ENCODE measurements around the gene PLCXD1.
"Not testable (repeated sequence)": the region's sequence is repeated elsewhere in the genome, so short reads cannot be mapped to it uniquely, and the experiment has no call there.

The PLCXD1 gene

DNA sequence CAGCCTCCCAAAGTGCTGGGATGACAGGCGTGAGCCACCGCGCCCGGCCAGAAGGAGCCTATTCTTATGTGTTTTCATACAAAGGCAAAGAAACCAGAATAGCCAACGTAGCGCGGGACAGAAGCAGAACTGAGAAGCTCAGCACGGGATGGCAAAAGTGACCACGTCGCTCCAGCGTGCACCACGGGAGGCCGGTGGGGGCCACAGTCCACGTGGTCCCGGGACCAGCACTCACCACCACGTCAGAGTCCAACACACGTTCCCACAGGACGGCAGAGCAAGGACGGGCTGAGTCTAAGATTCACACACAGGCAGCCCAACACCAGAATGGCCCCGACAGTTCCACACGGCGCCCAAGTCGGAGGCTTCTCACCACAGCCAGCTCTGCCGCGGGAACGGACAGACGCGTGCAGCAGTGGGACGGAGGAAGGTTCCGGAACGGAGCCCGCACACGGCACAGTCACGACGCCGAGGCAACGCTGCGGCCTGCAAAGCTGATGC lies 56.2 kb downstream of the PLCXD1 start:
- no peak for DNase-seq

GRCh38 chrX:338281-338835 lies 57.2 kb downstream of the PLCXD1 start:
- no peak for DNase-seq

DNA sequence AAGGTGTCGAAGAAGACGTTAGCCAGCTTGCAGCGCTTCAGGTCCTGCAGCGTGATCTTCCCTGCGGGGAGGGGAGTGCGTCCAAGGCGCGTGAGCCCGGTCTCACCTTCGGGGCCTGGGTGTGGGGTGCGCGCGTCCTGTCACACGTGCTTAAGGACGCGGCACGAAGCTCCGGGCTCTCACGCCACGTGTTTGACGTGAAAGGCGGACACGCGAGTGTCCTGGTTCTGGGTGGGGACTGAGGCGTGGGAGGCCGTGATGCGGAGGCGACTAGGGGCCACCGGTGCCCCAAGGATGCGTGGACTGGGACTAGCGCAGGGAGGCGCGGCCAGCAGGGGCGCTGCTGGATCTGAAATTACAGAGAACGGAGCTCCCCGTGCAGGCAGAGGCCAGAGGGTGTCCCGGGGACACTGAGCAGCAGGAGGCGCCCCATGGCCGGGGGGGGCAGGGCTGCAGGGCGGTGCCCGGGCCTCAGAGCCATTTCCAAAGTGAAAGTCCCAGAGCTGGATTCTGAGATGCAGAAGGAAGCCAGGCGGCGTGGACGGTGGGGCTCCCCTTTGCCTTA lies 57.7 kb downstream of the PLCXD1 start:
- DNase-seq, result no peak

DNA sequence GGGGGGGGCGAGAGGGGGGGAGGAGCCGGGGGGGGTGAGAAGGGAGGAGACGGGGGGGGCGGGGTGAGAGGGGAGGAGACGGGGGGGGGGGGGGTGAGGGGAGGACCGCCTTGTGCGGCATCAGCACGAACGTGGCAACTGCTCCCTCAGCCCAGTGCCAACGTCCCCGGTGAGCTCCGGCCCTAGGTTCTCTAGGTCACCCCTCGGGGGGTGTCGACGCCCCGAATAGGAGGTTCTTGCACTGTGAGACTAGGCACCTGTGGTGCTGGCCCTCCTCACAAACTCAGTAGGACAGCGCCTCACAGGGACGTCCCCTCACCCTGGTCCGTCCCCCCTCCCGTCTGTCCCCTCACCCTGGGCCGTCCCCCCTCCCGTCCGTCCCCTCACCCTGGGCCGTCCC lies 58.9 kb downstream of the PLCXD1 start:
- no peak for DNase-seq

GRCh38 chrX:340641-341423 lies 59.7 kb downstream of the PLCXD1 start:
- DNase-seq, result no peak

- no peak for DNase-seq
Measured at GRCh38 chrX:341541-342101, 60.4 kb downstream of the PLCXD1 start.

DNA sequence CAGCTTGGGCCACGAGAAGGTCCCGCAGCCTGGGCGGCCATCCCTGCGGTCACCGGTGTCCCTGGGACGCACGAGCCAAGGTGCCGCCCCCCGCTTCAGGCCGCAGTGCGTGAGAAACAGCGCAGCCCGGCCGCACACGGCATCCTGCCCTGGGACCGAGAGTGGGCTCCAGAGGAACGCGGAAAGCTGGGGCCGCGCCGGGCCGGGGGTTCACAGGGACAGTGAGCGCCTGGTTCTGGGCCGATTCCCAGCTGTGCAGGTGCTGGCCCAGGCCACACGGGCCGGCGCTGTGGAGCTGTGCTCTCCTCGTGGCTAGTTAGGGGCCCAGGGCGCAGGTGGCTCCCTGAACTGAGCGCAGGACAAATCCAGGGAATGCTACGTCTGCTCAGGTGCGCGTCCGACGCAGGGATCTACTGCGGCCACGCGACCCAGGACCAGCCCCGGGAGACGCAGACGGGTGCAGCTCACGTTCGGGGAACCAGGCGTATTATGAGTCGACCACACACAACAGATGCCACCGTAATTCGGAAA lies 63.3 kb downstream of the PLCXD1 start:
- no peak for DNase-seq

DNA sequence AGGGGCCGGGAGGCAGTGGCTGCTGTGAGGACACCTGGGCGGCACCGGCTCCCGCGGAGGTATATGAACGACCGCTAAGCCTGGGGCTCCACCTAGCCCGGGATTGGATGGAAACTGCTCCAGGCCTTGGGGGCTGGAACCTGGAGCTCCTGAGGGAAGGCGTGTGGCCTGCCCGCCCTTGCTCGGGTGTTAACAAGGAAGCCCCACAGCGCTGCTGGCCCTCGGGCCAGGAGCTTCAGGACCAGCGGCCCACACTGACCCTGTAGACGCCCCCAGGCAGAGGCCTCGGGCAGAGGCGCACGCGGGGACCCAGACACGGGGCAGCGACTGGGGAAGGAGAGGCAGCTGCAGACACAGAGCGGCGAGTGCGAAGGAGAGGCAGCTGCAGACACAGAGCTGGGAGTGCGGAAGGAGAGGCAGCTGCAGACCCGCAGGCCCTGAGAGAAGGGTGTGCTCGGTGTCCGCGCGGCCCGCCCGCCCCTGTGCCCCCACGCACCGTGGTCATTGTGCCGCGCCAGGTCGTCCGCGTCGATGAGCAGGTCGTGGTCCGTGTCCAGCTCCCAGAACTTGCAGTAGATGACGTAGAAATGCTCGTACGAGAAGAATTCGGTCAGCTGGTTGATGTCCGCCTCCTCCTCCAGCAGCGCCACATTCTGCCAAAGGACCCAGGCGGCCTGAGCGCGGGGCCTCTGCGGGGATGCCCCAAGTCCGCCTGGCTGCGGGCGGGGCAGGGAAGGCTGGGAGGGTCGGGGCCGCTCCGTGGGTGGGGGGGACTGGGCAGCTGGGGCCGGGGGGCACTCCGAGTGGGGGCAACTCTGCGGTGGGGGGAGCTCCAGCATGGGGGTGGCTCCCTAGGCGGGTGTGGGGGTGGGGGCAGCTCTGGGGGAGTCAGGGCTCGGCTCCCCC lies 64.1 kb downstream of the PLCXD1 start:
- no peak for DNase-seq

DNA sequence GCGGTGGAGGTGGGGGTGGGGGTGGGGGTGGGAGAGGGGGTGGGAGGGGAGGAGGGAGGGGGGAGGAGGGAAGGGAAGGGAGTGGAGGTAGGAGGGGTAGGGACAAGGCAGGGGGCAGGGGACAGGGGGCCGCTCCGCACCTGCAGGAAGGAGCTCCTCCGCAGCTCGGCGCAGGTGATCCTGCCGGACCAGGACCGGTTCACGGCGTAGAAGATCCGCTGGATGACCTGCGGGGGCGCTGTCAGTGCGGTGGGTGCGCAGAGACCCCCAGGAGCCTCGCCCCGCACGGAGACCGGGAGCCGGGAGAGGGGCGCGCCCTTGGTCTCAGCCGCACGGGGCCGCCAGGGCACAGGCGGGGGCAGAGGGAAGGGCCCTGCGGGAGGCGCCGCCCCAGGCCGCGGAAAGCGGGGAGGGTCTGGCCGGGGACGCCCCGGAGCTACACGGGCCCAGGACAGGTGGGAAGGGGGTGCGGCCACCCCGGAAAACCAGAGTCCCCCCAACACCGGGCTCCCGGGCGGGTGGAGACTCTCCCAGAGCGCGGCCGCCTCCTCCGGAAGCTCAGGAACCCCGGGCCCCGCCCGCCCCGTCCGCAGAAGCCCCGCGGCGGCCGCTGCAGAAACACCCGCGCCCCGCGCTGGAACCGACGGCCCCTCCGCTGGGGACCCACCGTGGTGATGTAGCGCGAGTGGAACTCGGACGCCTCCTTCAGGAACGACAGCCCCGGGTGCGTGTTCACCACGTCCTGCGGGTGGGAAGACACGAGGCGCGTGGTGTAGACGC lies 65.0 kb downstream of the PLCXD1 start:
- DNase-seq, result no peak

DNA sequence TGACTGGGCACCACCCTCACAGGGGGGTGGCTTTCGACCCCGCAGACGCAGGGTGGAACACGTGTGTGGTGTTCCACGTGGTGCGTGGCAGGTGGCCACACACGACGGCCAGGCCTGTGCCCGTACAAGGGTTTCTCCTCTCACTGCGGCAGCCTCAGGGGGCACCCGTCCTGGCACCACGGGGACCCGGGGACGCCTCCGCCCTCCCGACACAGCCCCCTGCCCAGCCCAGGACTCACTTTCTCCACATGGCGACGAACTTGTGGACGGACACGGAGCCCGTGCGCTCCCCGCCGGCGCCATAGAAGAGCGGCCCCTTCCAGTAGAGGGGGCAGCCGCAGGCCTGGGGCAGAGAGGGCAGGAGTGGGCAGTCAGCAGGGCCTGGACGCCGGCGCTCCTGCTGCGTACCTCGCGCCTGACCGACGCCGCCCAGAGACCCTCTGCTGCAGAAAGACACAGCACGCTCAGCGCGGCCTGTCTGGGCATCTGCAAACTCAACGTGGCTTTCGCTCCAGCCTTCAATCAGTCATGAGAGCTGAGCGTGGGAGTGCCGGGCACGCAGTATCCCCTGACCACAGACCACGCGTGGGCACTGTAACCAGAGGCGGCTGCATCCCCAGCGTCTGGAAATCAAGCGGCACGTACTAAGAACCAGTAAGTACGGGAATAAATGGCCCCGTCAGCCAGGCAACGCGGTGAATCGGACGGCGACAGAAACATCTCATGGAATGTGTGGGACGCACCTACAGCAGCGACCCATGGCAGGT lies 66.4 kb downstream of the PLCXD1 start:
- no peak for DNase-seq

DNA sequence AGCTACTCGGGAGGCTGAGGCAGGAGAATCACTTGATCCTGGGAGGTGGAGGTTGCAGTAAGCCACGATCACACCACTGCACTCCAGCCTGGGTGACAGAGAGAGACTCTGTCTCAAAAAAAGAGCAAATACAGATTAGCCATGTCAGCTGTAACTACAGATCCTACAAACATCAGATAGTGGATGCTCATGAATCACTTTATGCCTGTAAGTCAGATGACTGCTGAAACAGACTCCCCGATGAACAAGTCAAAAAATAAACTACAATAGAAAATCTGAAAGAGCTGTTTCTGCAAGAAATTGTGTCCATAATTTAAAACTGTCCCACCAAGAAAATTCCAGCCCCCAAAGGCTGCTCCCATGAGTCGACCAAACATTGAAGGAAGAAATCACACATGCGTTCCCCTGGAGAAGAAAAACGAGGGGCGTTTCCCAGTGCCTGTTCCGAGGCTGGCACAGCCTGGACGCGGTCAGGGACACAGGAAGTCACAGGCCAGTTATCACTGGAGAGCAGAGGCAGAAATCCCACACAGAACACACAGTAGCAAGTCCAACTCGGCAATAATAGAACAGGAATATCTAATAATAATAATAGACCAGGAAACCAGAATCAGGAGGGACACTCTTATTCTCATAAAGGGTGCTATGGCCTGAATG lies 67.4 kb downstream of the PLCXD1 start:
- DNase-seq, result no peak

DNA sequence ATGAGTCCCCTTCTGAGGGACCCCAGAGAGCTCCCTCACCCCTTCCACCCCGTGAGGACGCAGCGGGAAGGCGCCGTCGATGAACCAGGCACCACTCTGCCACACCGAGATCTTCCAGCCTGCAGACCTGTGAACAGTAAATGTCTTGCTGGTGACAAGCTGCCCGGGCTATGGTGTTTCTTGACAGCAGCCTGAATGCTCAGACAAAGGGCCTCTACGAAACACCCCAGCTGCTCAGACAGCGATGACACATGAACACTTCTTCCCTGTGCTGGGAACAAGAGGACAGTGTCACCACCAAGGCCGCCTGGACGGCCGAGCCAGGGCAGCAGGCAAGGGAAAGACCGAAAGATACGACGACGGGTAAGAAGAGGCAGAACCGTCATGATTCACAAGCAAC lies 68.0 kb downstream of the PLCXD1 start:
- no peak for DNase-seq

GRCh38 chrX:349702-350101 lies 68.5 kb downstream of the PLCXD1 start:
- DNase-seq, result no peak

GRCh38 chrX:350148-350533 lies 69.0 kb downstream of the PLCXD1 start:
- DNase-seq, result no peak

DNA sequence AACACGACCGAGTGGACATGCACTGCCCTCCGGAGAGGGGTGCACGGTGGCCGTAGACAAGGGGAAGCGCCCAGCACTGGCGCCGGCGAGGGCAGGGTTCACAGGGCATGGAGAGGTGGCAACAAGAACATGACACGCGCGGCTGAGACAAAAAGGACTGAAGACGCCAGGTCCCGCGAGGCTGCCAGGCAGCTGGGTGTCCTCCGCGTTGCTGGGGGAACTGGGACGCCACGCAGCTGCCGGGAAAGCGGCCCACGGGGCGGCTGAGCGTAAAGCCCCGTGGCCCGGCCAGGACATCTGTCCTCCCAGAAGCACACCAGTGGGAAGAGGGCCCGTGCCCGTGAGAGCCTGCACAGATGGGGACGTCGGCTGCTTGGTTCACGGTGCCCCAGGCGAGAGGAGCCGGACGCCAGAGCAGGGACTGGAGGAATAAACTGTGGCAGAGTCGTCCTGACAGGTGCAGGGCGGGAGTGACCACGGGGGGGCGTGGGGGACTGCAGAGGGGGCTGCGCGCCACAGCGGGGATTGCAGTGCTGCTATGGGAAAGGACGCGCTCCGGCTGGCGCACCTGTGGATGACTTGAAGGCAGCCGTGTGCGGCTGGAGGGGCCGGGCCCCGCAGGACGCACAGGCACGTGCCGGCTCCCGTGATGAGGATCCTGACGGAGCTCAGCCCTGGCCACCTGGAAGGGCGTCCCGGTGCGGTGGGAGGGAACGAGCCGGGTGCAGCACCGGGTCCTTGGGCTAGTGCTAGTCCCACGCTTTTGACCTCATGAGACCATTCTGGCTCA lies 69.5 kb downstream of the PLCXD1 start:
- DNase-seq, result no peak

- not testable (repeated sequence) for DNase-seq
Measured at GRCh38 chrX:351324-351641, 70.1 kb downstream of the PLCXD1 start.

GRCh38 chrX:351736-352135 lies 70.6 kb downstream of the PLCXD1 start:
- no peak for DNase-seq

DNA sequence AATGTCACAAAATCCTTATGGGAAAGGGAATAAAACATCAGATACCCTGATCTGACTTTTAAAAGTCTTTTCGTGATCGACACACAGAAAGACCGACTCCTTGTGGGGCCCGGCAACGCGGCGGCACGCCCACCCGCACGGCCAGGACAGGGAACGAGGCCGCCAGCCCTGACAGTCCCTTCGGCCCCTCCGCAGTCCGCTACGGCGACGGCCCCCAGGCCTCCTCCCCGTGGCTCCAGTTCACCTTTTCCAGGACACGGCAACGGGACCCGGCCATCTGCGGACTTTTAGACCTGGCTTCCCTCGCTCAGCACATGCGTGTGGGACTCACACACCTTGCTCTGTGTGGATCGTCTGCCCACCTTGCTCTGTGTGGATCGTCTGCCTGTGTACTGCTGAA lies 71.0 kb downstream of the PLCXD1 start:
- no peak for DNase-seq

DNA sequence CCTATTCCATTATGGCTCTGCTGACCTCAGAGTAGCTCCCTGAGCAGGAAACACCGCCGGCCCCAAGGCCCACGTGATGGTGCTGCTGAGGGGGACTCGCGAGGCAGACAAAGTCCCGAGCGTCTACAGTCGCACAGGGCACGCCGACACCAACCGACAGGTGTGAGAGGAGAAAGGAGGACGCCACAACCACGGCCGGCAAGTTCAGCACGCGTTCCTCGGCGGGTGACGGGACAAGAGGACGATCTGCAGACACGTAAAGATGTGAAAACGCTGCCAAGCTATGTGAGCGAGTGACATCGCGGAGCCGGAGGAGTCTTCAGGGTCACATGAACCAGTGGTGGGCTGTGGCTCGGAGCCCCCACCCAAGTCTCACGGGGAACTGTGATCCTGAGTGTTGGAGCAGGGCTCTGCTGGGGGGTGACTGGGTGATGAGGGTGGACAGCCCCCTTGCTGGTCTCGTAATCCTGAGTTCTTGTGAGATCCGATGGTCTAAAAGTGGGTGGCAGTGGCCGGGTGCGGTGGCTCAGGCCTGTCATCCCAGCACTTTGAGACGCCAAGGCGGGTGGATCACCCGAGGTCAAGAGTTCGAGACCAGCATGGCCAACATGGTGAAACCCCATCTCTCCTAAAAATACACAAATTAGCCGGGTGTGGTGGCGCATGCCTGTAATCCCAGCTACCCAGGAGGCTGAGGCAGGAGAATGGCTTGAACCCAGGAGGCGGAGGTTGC lies 71.6 kb downstream of the PLCXD1 start:
- DNase-seq, result no peak
